ENCODE measurements around the gene SPINK4.
A peak's percentile ranks its signal among the peaks of the same experiment; 100 is the strongest.

SPINK4 gene

DNA sequence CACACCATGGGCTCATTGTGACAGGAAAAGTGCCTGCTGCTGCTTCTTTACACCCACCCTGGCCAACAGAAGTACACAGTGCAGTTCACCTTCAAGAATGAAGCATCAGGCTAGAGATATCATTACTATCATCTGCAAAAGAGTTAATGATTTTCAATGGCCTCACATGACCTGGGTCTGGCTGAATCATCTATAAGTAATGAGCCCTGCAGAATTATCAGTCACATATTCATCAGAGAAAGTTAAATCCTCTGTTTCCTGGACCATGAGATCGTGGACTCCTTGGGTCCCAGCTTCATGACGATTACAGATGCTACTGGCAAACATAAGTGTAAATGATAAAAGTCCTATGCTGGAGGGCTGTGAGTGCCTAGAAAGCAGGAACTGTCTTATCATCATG is 16.3 kb downstream of the SPINK4 start:
- no peak for DNase-seq (ENCODE audit: extremely low read depth, low read depth)
- no peak overlapping the region for H3K4me3 ChIP-seq (replicated peaks; ENCODE audit: low read depth, low read length)
- TF ChIP-seq CTCF (IDR thresholded peaks at IDR 0.05; ENCODE audit: low read depth, low read length, missing control alignments), result no peak

- H3K4me3 ChIP-seq (replicated peaks; ENCODE audit: low read depth, low read length), result no peak overlapping the region
- TF ChIP-seq CTCF (IDR thresholded peaks at IDR 0.05; ENCODE audit: low read depth, low read length, missing control alignments), result no peak
Measured at GRCh38 chr9:33257276-33257675, 17.3 kb downstream of the SPINK4 start.

GRCh38 chr9:33260372-33260771 is 20.4 kb downstream of the SPINK4 start:
- no peak overlapping the region for H3K4me3 ChIP-seq (replicated peaks; ENCODE audit: low read depth, low read length)
- TF ChIP-seq CTCF (IDR thresholded peaks at IDR 0.05; ENCODE audit: low read depth, low read length, missing control alignments), result no peak
- no peak for DNase-seq (ENCODE audit: extremely low read depth, low read depth)

More at GRCh38 chr9:33257276-33257675, 17.3 kb downstream of the SPINK4 start:
- no peak for DNase-seq (ENCODE audit: extremely low read depth, low read depth)

DNA sequence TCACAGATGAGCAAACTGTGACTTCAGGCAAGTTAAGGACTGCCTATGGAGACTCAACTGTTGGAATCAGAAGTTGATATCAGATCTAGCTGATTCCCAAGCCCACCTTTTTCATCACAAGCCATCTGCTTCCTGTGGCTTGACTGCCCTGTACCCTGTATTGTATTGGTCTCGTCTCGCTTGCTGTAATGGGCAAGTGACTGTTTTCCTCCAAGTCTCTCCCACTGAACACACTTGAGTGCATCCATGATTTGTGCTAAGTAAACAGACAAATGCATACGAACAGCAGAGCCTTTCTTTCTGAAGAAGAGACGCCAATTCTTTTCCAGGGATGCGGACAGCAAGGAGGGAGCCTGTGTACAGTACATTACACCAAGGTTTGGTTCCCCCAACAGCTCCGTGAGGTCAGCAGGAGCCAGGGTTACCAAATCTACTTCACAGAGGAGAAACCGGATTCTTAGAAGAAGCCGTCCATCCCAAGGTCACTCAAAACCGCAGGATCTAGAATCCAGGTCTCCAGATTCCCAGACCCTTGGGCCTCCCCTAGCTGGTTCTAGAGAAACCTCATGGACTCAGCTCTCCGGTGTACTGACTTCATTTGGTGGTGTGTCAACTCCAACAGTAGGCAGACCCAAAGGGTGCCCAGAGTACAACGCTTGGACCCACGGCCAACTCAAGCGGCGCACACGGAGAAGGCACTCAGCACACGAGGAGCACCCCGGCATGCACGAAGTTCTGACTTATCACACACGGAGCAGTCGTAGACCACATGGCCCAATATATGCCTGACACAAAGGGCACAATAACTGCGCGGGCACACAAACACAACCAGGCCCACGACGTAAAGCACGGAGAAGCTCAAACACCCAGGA is 23.4 kb downstream of the SPINK4 start:
- no peak for DNase-seq (ENCODE audit: extremely low read depth, low read depth)
- peak overlapping the region; percentile 99 for H3K4me3 ChIP-seq (replicated peaks; ENCODE audit: low read depth, low read length)
- no peak for TF ChIP-seq CTCF (IDR thresholded peaks at IDR 0.05; ENCODE audit: low read depth, low read length, missing control alignments)

- DNase-seq (ENCODE audit: extremely low read depth, low read depth), result no peak
- no peak for TF ChIP-seq CTCF (IDR thresholded peaks at IDR 0.05; ENCODE audit: low read depth, low read length, missing control alignments)
- H3K4me3 ChIP-seq (replicated peaks; ENCODE audit: low read depth, low read length), result peak overlapping the region; percentile 99
Measured at GRCh38 chr9:33264003-33264472, 24.1 kb downstream of the SPINK4 start.

DNA sequence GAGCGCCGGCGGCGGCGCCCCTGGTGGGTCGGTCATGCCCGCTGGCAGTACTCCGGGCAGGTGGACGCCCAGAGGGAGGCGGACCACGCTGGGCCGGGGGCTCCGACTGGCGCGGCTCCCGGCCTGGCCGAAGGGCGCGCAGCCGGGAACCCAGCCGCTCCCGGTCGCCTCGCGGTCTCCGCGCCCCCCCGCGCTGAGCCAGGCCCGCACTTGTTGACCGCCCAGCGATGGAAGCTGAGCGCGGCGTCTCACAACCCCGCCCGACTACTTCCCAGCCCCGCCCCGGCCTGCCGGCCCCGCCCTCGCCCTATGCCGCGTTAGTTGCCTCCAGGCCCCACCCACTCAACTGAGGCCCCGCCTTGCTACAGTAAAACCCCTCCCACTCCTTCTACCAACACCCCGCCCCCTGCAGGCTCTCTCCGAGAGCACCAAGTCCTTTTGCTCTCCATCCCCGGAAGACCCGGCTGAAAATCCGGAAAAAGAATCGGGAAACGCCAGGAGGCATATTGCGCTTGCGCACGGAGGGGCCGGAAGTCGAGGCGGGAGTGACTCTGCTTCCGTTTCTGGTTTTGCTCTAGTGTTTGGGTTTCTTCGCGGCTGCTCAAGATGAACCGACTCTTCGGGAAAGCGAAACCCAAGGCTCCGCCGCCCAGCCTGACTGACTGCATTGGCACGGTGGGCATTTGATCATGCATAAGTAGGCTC is 24.7 kb downstream of the SPINK4 start, which contains the start of the genes BAG1 and CHMP5:
BAG1 (minus strand) TSS at position 236 of the 705 bp plus-strand sequence.
CHMP5 (plus strand) TSS at position 577 of the 705 bp plus-strand sequence; CDS start at position 607, 30 bp downstream.
- peak; percentile 96 for DNase-seq (ENCODE audit: extremely low read depth, low read depth)
- no peak for TF ChIP-seq CTCF (IDR thresholded peaks at IDR 0.05; ENCODE audit: low read depth, low read length, missing control alignments)
- H3K4me3 ChIP-seq (replicated peaks; ENCODE audit: low read depth, low read length), result peak within 1 kb of the TSS; percentile 99
